Parathyroid adenoma (tissue), 2 donors: ENCODE measurements around the gene TFAP2A.

ENCODE experiments used
- H2AFZ ChIP-seq: fragments of 300-600 bp; sonication (generic); one replicate; pipeline ENCODE4 v1.7.0; 2017; ENCODE audit warnings: antibody characterized with exemption, mild to moderate bottlenecking
- H3K27ac ChIP-seq: fragments of 300-600 bp; sonication (generic); one replicate; pipeline ENCODE4 v1.7.0; 2017
- H3K27me3 ChIP-seq: fragments of 300-600 bp; sonication (generic); one replicate; pipeline ENCODE4 v1.7.0; 2017; ENCODE audit warnings: low read length; ENCODE audit not compliant: control insufficient read depth, insufficient read depth
- H3K36me3 ChIP-seq: fragments of 300-600 bp; sonication (generic); one replicate; pipeline ENCODE4 v1.7.0; 2017; ENCODE audit warnings: low read length; ENCODE audit not compliant: control insufficient read depth, insufficient read depth
- H3K4me1 ChIP-seq: fragments of 300-600 bp; sonication (generic); one replicate; pipeline ENCODE4 v1.7.0; 2017; ENCODE audit warnings: control low read depth
- H3K4me2 ChIP-seq: fragments of 300-600 bp; sonication (generic); one replicate; pipeline ENCODE4 v1.7.0; 2017; ENCODE audit warnings: low read length
- H3K4me3 ChIP-seq: fragments of 300-600 bp; sonication (generic); one replicate; pipeline ENCODE4 v1.7.0; 2017; ENCODE audit warnings: low read depth, low read length
- H3K79me2 ChIP-seq: fragments of 300-600 bp; sonication (generic); one replicate; pipeline ENCODE4 v1.7.0; 2017; ENCODE audit warnings: control low read depth
- H3K9ac ChIP-seq: fragments of 300-600 bp; sonication (generic); one replicate; pipeline ENCODE4 v1.7.0; 2017; ENCODE audit warnings: mild to moderate bottlenecking
- H3K9me3 ChIP-seq: fragments of 300-600 bp; sonication (generic); one replicate; pipeline ENCODE4 v1.7.0; 2017; ENCODE audit warnings: low read length; ENCODE audit not compliant: control insufficient read depth
- TF ChIP-seq, protein P1 (sequence below): fragments of 300-600 bp; sonication (generic); IDR thresholded peaks from one replicate; pipeline ENCODE4 v1.7.0; 2017; ENCODE audit warnings: antibody characterized with exemption, mild to moderate bottlenecking
- donor health status: primary hyperparathyroidism.

The TFAP2A gene

DNA sequence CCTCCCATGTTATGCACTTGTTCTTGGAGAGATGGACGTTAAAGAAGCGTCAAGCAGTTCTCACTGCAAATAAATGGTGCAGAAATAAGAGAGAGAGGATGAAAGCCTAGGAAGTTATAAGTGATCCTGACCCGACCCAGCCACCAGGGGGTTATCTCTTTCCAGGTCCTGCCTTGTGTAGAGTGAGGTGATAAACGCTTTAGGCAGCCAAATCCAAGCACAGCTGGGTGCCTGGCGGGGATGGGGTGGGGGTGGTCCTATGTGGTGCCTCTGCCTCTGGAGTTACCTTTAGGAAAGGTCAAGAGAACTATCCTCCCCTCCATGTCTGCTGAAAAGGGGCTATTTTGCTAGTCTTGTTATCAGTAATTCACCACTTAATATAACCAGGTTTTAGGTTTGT is 9.2 kb upstream of the TFAP2A start:
- Histone ChIP-seq H3K27me3 (peaks cover 18% of the 10 kb centered on the region), H3K79me2 (no peaks in the 10 kb centered on the region), H2AFZ (no peak overlapping the region), H3K36me3 (no peaks in the 10 kb centered on the region), H3K4me2 (no peak overlapping the region), H3K9me3 (no peaks in the 10 kb centered on the region), H3K4me1 (peaks cover 2% of the 10 kb centered on the region), H3K27ac (no peak overlapping the region), H3K9ac (no peak overlapping the region), H3K4me3 (no peak overlapping the region)
- TF ChIP-seq, protein P1, sequence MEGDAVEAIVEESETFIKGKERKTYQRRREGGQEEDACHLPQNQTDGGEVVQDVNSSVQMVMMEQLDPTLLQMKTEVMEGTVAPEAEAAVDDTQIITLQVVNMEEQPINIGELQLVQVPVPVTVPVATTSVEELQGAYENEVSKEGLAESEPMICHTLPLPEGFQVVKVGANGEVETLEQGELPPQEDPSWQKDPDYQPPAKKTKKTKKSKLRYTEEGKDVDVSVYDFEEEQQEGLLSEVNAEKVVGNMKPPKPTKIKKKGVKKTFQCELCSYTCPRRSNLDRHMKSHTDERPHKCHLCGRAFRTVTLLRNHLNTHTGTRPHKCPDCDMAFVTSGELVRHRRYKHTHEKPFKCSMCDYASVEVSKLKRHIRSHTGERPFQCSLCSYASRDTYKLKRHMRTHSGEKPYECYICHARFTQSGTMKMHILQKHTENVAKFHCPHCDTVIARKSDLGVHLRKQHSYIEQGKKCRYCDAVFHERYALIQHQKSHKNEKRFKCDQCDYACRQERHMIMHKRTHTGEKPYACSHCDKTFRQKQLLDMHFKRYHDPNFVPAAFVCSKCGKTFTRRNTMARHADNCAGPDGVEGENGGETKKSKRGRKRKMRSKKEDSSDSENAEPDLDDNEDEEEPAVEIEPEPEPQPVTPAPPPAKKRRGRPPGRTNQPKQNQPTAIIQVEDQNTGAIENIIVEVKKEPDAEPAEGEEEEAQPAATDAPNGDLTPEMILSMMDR, result no peak

DNA sequence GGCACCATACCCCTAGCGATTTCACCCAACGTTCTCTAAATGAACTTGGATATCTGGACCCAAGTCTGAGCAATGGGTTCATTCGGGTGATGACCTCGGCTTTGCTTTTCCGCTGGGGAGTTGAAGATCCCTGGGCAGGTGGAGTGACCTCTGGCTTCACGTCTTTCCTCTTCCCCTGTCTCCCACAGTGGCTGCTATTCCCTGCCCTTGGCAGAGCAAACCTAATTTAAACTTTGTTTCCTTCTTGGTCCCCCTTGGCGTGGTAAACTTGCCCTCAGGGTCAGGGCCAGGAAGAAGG is 7.8 kb upstream of the TFAP2A start:
- Histone ChIP-seq H3K79me2 (no peaks in the 10 kb centered on the region), H3K36me3 (no peaks in the 10 kb centered on the region), H2AFZ (no peak overlapping the region), H3K9me3 (no peaks in the 10 kb centered on the region), H3K27me3 (peaks cover 18% of the 10 kb centered on the region), H3K27ac (no peak overlapping the region), H3K4me2 (no peak overlapping the region), H3K4me1 (peaks cover 2% of the 10 kb centered on the region), H3K9ac (no peak overlapping the region), H3K4me3 (no peak overlapping the region)
- TF ChIP-seq, protein P1, result no peak

DNA sequence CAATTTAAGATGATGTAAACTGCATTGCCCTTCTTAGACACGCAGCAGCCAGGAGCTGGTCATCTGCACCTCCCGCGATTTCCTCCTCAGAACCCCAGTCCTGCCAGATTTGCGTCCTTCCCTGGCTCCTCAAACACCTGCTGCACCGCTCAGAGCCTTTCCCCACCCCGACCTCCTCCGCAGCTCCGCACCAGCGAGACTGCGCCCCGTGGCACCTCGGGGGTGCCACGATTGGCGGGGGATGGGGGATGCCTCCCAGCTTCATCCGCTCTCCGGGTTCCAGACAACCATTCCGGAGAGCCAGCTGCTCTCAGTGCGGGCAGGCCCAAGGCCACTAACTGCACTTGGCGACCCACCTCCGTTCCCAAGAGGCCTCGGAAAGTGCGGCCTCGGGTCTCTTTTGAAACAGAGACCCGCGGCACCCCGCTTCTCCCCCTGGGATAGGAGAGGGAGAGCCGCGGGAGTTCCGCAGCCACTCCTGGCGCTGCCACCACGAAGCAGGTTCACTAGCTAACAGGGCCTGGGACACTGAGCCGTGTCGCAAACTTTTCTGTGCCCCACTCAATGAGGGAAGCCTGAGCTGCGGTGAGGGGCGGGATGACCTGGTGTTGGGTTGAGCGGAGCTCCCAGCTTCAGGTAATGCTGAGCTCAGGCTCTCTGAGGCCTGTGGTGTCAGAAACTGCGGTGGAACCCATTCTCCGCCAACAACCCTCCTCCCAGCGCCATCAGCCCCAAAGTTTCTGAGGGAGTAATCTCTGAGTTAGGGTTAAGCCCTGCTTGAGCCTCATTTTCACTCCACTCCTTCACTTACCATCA is 7.3 kb upstream of the TFAP2A start:
- Histone ChIP-seq H3K4me1 (peaks cover 2% of the 10 kb centered on the region), H3K27me3 (peaks cover 20% of the 10 kb centered on the region), H3K36me3 (no peaks in the 10 kb centered on the region)

DNA sequence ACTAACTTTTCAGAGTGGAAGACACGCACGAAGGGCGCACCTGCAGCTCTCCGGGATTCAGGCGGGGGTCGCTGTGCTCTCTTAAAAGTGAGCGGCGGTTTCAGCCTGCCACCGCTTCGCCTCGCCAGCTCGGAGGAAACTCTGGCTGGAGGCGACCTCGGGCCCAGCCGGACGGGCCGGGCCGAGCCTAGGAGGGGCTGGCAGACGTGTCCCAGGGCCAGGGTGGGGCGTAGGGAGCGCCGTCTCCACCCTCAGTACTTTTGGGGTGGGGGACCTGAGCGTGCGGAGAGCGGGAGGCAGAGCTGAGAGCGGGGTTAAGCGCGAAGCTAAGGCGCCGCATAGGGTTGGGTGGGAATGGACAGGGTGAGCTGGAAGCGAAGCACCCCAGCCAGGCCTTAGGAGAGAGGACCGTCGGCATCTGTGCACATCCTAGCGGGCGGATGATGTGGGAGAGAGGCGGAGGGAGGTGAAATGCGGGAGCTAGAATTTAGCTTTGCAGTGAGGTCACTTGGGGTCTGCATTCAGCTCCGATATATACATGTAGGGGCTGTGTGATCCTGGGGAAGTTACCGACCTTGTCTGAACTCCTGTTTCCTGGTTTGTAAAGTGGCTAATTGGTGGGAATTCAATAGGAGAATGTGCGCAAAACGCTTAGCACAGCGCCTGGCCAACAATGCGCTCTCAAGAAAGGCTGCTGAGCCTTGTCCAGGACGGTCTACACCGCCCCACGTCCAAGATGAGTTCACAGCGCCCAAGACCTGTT is 6.5 kb upstream of the TFAP2A start:
- Histone ChIP-seq H3K27me3 (peaks cover 25% of the 10 kb centered on the region), H3K9ac (no peak overlapping the region)

More for the DNA sequence above, 7.3 kb upstream of the TFAP2A start:
- Histone ChIP-seq H3K4me2 (no peak overlapping the region), H3K27ac (no peak overlapping the region), H3K4me3 (no peak overlapping the region), H2AFZ (no peak overlapping the region), H3K79me2 (no peaks in the 10 kb centered on the region), H3K9ac (no peak overlapping the region), H3K9me3 (no peaks in the 10 kb centered on the region)
- TF ChIP-seq, protein P1, result no peak

More for the DNA sequence above, 6.5 kb upstream of the TFAP2A start:
- no peak overlapping the region for H3K4me3 ChIP-seq
- peaks cover 2% of the 10 kb centered on the region for H3K4me1 ChIP-seq
- H3K79me2 ChIP-seq, result no peaks in the 10 kb centered on the region
- no peaks in the 10 kb centered on the region for H3K36me3 ChIP-seq
- H3K4me2 ChIP-seq, result no peak overlapping the region
- H3K9me3 ChIP-seq, result no peaks in the 10 kb centered on the region
- H2AFZ ChIP-seq, result no peak overlapping the region
- TF ChIP-seq, protein P1, result no peak
- H3K27ac ChIP-seq, result no peak overlapping the region
